Upper lobe of right lung (tissue), 1 donor: ENCODE data around the gene OR8D2. TPM values are rescaled to one million over a fixed set of nuclear protein-coding genes. Genes with fewer than 3 reads are reported as not detected.
"Not testable (repeated sequence)": the region's sequence is repeated elsewhere in the genome, so short reads cannot be mapped to it uniquely, and the experiment has no call there.

Experiments
- ATAC-seq: fragments of 200-7000 bp; cut with Tn5 transposase; one replicate; pipeline ENCODE4 v1.9.1; 2020; ENCODE audit warnings: mild to moderate bottlenecking, moderate library complexity
- DNase-seq: peaks from one replicate; pipeline ENCODE4 v3.0.0-alpha.2; 2020
- H3K27ac ChIP-seq: fragments of 200-600 bp; one replicate; pipeline ENCODE4 v1.8.0; 2022
- H3K27me3 ChIP-seq: fragments of 200-600 bp; one replicate; pipeline ENCODE4 v1.8.0; 2022; ENCODE audit warnings: mild to moderate bottlenecking
- H3K36me3 ChIP-seq: fragments of 200-600 bp; one replicate; pipeline ENCODE4 v1.8.0; 2022
- H3K4me1 ChIP-seq: fragments of 200-600 bp; one replicate; pipeline ENCODE4 v1.8.0; 2022
- H3K4me3 ChIP-seq: fragments of 200-600 bp; one replicate; pipeline ENCODE4 v1.8.0; 2022; ENCODE audit warnings: mild to moderate bottlenecking
- H3K9me3 ChIP-seq: fragments of 200-600 bp; one replicate; pipeline ENCODE4 v1.8.0; 2022
- CTCF ChIP-seq: fragments of 200-600 bp; IDR thresholded peaks from one replicate; pipeline ENCODE4 v1.8.0; 2022; ENCODE audit warnings: antibody characterized with exemption
- intact Hi-C: fragments of 100-400 bp; cut with DNase I; formaldehyde crosslinking; loops from one replicate; pipeline ENCODE4 v1.11.0; 2022
- total RNA-seq: library from RNA; stranded (reverse); fragmentation: NEBNext Ultra II Directional; extraction: Animal tissue kit (Norgen Biotek cat#: 25700); gene quantifications from one replicate; pipeline ENCODE4 v1.2.1, GENCODE V29; 2021
- donor health status: DM: no; HTN: yes; CAD: no; lungs with severe emphysema.

Gene OR8D2
- total RNA-seq, 1 donor from 2014 or later, result not detected

GRCh38 chr11:124274000-124274399, 46.0 kb downstream of the OR8D2 start:
- intact Hi-C loops, result no loop called here
- TF ChIP-seq CTCF, result no peak
- no peak for ATAC-seq

GRCh38 chr11:124270886-124271285, 49.1 kb downstream of the OR8D2 start:
- H3K4me1 ChIP-seq, H3K9me3 ChIP-seq, H3K36me3 ChIP-seq, H3K4me3 ChIP-seq, DNase-seq, H3K27ac ChIP-seq, intact Hi-C loops, H3K27me3 ChIP-seq, ATAC-seq: not testable (repeated sequence)

More at GRCh38 chr11:124274000-124274399, 46.0 kb downstream of the OR8D2 start:
- no peak for DNase-seq
- Histone ChIP-seq H3K27me3 (no peaks in the 10 kb centered on the region), H3K4me1 (no peaks in the 10 kb centered on the region), H3K27ac (no peak overlapping the region), H3K9me3 (no peaks in the 10 kb centered on the region), H3K36me3 (no peaks in the 10 kb centered on the region), H3K4me3 (no peak overlapping the region)

Other genes with a start within 250 kb of the OR8D2 start
- 42.0 TPM for gene VWA5A, start 204.7 kb downstream of the OR8D2 start, total RNA-seq
- gene OR10D3, start 136.9 kb downstream of the OR8D2 start, total RNA-seq, result not detected
- gene OR8G1, start 79.1 kb downstream of the OR8D2 start, total RNA-seq, result not detected
- 0.58 TPM for gene OR8G5, start 63.8 kb downstream of the OR8D2 start, total RNA-seq
- not detected for gene OR8D1, start 6.2 kb downstream of the OR8D2 start, total RNA-seq
- gene OR8B2, start 64.3 kb upstream of the OR8D2 start, total RNA-seq, result not detected
- not detected for gene OR8B3, start 78.8 kb upstream of the OR8D2 start, total RNA-seq
- gene OR8B4, start 104.7 kb upstream of the OR8D2 start, total RNA-seq, result not detected
- gene OR8B8, start 125.5 kb upstream of the OR8D2 start, total RNA-seq, result not detected
- gene OR8B12, start 223.5 kb upstream of the OR8D2 start, total RNA-seq, result not detected
- gene OR8A1, start 249.8 kb upstream of the OR8D2 start, total RNA-seq, result not detected